Esophagus muscularis mucosa (tissue), 4 donors: Measurements from ENCODE around the gene TBC1D5. TPM values are rescaled to one million over a fixed set of nuclear protein-coding genes. Genes with fewer than 3 reads are reported as not detected.

Experiments
- DNase-seq: peaks from one replicate; pipeline ENCODE4 v3.0.0-alpha.2; 2017; ENCODE audit errors: extremely low spot score
- H3K27ac ChIP-seq, 4 donors: fragments of 200-600 bp; sonication (generic); replicated peaks in 1 of 4; 1 replicate in 3 of 4; 2 replicates in 1 of 4; pipeline ENCODE4 v1.5.1; 2016 to 2019; ENCODE audit warnings: mild to moderate bottlenecking in 1 of 4
- H3K27me3 ChIP-seq, 4 donors: fragments of 200-600 bp; sonication (generic); one replicate each; pipeline versions ENCODE4 v1.5.1 to v1.6.0; 2016 to 2019
- H3K36me3 ChIP-seq, 4 donors: fragments of 200-600 bp; sonication (generic); one replicate each; pipeline ENCODE4 v1.5.1; 2016 to 2019
- H3K4me1 ChIP-seq, 4 donors: fragments of 200-600 bp; sonication (generic); one replicate each; pipeline ENCODE4 v1.5.1; 2016 to 2019
- H3K4me3 ChIP-seq, 4 donors: fragments of 200-600 bp; sonication (generic); 1 replicate in 2 of 4; 2 replicates in 2 of 4; pipeline ENCODE4 v1.5.1; 2016 to 2019; ENCODE audit warnings: mild to moderate bottlenecking in 4 of 4, moderate library complexity in 1 of 4
- H3K9me3 ChIP-seq, 4 donors: fragments of 200-600 bp; sonication (generic); 1 replicate in 3 of 4; 2 replicates in 1 of 4; pipeline ENCODE4 v1.5.1; 2016 to 2019
- CTCF ChIP-seq, 3 experiments: fragments of 200-600 bp in 2 of 3; fragments of 450-650 bp in 1 of 3; sonication (generic) in 2 of 3; IDR thresholded peaks; one replicate each; pipeline ENCODE4 v1.5.1; 2017 to 2019; ENCODE audit warnings: antibody characterized with exemption in 3 of 3, mild to moderate bottlenecking in 2 of 3, moderate library complexity in 1 of 3
- EP300 ChIP-seq: sonication (generic); formaldehyde crosslinking; IDR thresholded peaks from one replicate; pipeline ENCODE4 v1.6.1; 2017; ENCODE audit warnings: antibody characterized with exemption
- POLR2A ChIP-seq: fragments of 450-650 bp; IDR thresholded peaks from one replicate; pipeline ENCODE4 v1.6.1; 2017; ENCODE audit warnings: antibody characterized with exemption, moderate library complexity, mild to moderate bottlenecking, low read depth
- POLR2AphosphoS5 ChIP-seq, 2 donors: sonication (generic); formaldehyde crosslinking; IDR thresholded peaks; one replicate each; pipeline ENCODE4 v1.6.1; 2017; ENCODE audit warnings: antibody characterized with exemption in 2 of 2
- WGBS: methylation state at CpG from one replicate; pipeline ENCODE4 v1.1.5; 2018; 5-methylcytosine and 5-hydroxymethylcytosine counted together
- intact Hi-C: fragments of 100-400 bp; cut with DNase I; formaldehyde crosslinking; loops from one replicate; pipeline ENCODE4 v1.15.1; 2023
- total RNA-seq, 4 donors: library from RNA; depleted of rRNA; stranded (reverse); fragments of >200 nt; gene quantifications; one replicate each; pipeline versions ENCODE4 v1.1.0 to v1.2.1, GENCODE V29; 2016

The TBC1D5 gene
- total RNA-seq, 4 donors from 2014 or later = 54.0 to 83.1 (median 63.6) TPM

GRCh38 chr3:17747174-17747889, 4.9 kb upstream of the TBC1D5 start:
- no peak for TF ChIP-seq CTCF (IDR thresholded peaks at IDR 0.05)
- no peak for TF ChIP-seq POLR2A
- no peak for TF ChIP-seq POLR2AphosphoS5 (IDR thresholded peaks at IDR 0.05)
- no peak for TF ChIP-seq EP300
- no peaks in the 10 kb centered on the region for H3K36me3 ChIP-seq
- WGBS = 88% methylated on average over 6 of the region's 6 CpGs
- no peak overlapping the region for H3K27ac ChIP-seq
- H3K4me1 ChIP-seq = peaks cover 5 to 10% (median 9%) of the 10 kb centered on the region in 4 donors
- no peaks in the 10 kb centered on the region for H3K27me3 ChIP-seq
- DNase-seq = no peak
- no peak overlapping the region for H3K4me3 ChIP-seq
- no peaks in the 10 kb centered on the region for H3K9me3 ChIP-seq
- intact Hi-C loops = no loop called here

GRCh38 chr3:17745894-17746293, 3.5 kb upstream of the TBC1D5 start:
- TF ChIP-seq EP300 (no peak), CTCF (IDR thresholded peaks at IDR 0.05) (no peak), POLR2AphosphoS5 (IDR thresholded peaks at IDR 0.05) (no peak), POLR2A (no peak)
- H3K9me3 ChIP-seq = no peaks in the 10 kb centered on the region
- 42% methylated on average over 2 of the region's 2 CpGs for WGBS
- no peak overlapping the region for H3K27ac ChIP-seq
- H3K27me3 ChIP-seq = no peaks in the 10 kb centered on the region
- intact Hi-C loops = no loop called here
- H3K4me3 ChIP-seq = no peak overlapping the region
- peaks cover 10 to 16% (median 14%) of the 10 kb centered on the region in 4 donors for H3K4me1 ChIP-seq
- H3K36me3 ChIP-seq = no peaks in the 10 kb centered on the region
- no peak for DNase-seq

GRCh38 chr3:17745301-17745700, 2.9 kb upstream of the TBC1D5 start:
- H3K36me3 ChIP-seq = no peaks in the 10 kb centered on the region
- DNase-seq = no peak
- H3K4me1 ChIP-seq = peaks cover 16 to 22% (median 20%) of the 10 kb centered on the region in 4 donors
- WGBS = 94% methylated on average over 2 of the region's 2 CpGs
- H3K9me3 ChIP-seq = no peaks in the 10 kb centered on the region
- intact Hi-C loops = no loop called here
- no peaks in the 10 kb centered on the region for H3K27me3 ChIP-seq
- H3K27ac ChIP-seq = no peak overlapping the region
- H3K4me3 ChIP-seq = no peak overlapping the region
- TF ChIP-seq CTCF (IDR thresholded peaks at IDR 0.05) (no peak), EP300 (no peak), POLR2A (no peak), POLR2AphosphoS5 (IDR thresholded peaks at IDR 0.05) (no peak)

- no peak for DNase-seq
These were observed 2.3 kb upstream of the TBC1D5 start for GRCh38 chr3:17744693-17745092.

More at GRCh38 chr3:17744693-17745092, 2.3 kb upstream of the TBC1D5 start:
- intact Hi-C loops = loop anchor here (5.0 kb wide), 1 partner anchor 107 kb away; no protein-coding TSS in a partner anchor
- 89% methylated on average over 3 of the region's 3 CpGs for WGBS
- Histone ChIP-seq H3K4me3 (no peak overlapping the region), H3K9me3 (no peaks in the 10 kb centered on the region), H3K4me1 (peaks cover 20 to 28% (median 26%) of the 10 kb centered on the region in 4 donors), H3K36me3 (no peaks in the 10 kb centered on the region), H3K27ac (no peak overlapping the region), H3K27me3 (no peaks in the 10 kb centered on the region)
- no peak for TF ChIP-seq CTCF (IDR thresholded peaks at IDR 0.05)
- TF ChIP-seq EP300 = no peak
- no peak for TF ChIP-seq POLR2AphosphoS5 (IDR thresholded peaks at IDR 0.05)
- no peak for TF ChIP-seq POLR2A
